GM12892 (cell line): ENCODE measurements around the gene FAM76B.

ENCODE experiments used
- POLR2A ChIP-seq: IDR thresholded peaks from 2 replicates; pipeline ENCODE4 v1.6.1; 2011; ENCODE audit warnings: low read depth, low read length, control low read depth
- POLR2AphosphoS5 ChIP-seq: IDR thresholded peaks from 2 replicates; pipeline ENCODE4 v1.6.1; 2011; ENCODE audit warnings: low read depth, low read length, control low read depth
- TAF1 ChIP-seq: IDR thresholded peaks from 2 replicates; pipeline ENCODE4 v1.6.1; 2011; ENCODE audit warnings: low read depth, mild to moderate bottlenecking, control low read depth, low read length, borderline replicate concordance

DNA sequence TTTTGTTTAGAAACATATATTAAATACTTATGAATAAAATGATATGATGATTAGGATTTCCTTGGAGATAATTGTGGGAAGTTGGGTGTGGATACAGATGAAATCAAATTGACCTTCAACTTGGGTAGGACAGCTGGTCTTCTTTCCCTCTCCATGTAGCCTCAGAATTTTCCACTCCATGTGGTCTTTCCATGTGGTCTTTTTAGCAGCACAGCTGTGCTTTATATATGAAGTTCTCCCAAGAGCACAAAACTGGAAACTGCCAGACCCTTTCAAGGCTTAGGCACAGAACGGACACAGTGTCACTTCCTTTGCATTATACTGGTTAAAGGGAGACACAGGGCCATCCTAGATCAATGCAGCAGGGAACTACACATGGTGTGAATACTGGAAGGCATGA lies 28.6 kb downstream of the FAM76B start:
- no peak for TF ChIP-seq POLR2A
- TF ChIP-seq POLR2AphosphoS5 = no peak
- no peak for TF ChIP-seq TAF1
